NB4 (cell line): ENCODE results near the gene REN.

Experiments used
- POLR2A ChIP-seq: IDR thresholded peaks from 2 replicates; pipeline ENCODE4 v1.6.1; 2011; ENCODE audit warnings: mild to moderate bottlenecking; ENCODE audit not compliant: insufficient read length; ENCODE audit errors: extremely low read depth
- TF ChIP-seq, protein P1 (sequence below): IDR thresholded peaks from one replicate; pipeline ENCODE4 v1.5.1; 2012; ENCODE audit warnings: low read depth, low read length
- TF ChIP-seq, protein P2 (sequence below): IDR thresholded peaks from 2 replicates; pipeline ENCODE4 v1.6.1; 2011; ENCODE audit warnings: low read depth, low read length

DNA sequence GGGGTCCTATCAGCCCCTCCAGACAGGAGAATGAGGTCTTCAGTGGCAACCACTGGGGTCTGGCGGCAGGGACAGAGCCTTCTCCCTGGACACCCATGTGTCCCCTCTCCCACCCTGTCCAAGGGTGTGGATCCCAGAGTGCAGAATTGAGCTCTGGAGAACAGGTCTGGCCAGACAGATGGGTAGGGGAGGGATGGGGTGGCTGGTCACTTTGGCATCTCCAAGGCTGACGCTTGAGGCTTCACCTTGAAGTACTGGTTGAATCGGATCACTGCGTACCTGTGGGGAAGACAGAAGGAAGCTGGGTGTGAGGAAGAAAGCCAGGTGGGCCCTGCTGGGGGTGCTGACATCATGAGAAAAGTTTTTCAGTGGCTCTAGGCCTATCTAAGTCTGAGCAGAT, 34.2 kb downstream of the REN start:
- TF ChIP-seq, protein P1, sequence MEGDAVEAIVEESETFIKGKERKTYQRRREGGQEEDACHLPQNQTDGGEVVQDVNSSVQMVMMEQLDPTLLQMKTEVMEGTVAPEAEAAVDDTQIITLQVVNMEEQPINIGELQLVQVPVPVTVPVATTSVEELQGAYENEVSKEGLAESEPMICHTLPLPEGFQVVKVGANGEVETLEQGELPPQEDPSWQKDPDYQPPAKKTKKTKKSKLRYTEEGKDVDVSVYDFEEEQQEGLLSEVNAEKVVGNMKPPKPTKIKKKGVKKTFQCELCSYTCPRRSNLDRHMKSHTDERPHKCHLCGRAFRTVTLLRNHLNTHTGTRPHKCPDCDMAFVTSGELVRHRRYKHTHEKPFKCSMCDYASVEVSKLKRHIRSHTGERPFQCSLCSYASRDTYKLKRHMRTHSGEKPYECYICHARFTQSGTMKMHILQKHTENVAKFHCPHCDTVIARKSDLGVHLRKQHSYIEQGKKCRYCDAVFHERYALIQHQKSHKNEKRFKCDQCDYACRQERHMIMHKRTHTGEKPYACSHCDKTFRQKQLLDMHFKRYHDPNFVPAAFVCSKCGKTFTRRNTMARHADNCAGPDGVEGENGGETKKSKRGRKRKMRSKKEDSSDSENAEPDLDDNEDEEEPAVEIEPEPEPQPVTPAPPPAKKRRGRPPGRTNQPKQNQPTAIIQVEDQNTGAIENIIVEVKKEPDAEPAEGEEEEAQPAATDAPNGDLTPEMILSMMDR: no peak
- TF ChIP-seq POLR2A: no peak
- TF ChIP-seq, protein P2, sequence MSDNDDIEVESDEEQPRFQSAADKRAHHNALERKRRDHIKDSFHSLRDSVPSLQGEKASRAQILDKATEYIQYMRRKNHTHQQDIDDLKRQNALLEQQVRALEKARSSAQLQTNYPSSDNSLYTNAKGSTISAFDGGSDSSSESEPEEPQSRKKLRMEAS: no peak
